ENCODE data around the gene HSPB7.
A peak's percentile ranks its signal among the peaks of the same experiment; 100 is the strongest.
"Not testable (repeated sequence)": the region's sequence is repeated elsewhere in the genome, so short reads cannot be mapped to it uniquely, and the experiment has no call there.

Gene HSPB7

GRCh38 chr1:16017461-16018303 is at the start of gene HSPB7:
Gene HSPB7, minus strand, starts transcription at chr1:16018043. Its CDS starts 80 bp downstream, at chr1:16017963.
- DNase-seq (ENCODE audit: low read depth) = no peak

GRCh38 chr1:16067127-16067768 is 49.4 kb upstream of the HSPB7 start:
- DNase-seq (ENCODE audit: low read depth) = no peak

GRCh38 chr1:16066245-16066644 is 48.4 kb upstream of the HSPB7 start:
- DNase-seq (ENCODE audit: low read depth) = no peak

- no peak for DNase-seq (ENCODE audit: low read depth)
These were observed 47.4 kb upstream of the HSPB7 start for GRCh38 chr1:16065269-16065576.

GRCh38 chr1:16064536-16065268 is 46.9 kb upstream of the HSPB7 start:
- DNase-seq (ENCODE audit: low read depth) = no peak

GRCh38 chr1:16063921-16064320 is 46.1 kb upstream of the HSPB7 start:
- DNase-seq (ENCODE audit: low read depth) = no peak

- no peak for DNase-seq (ENCODE audit: low read depth)
These were observed 45.5 kb upstream of the HSPB7 start for GRCh38 chr1:16063226-16063829.

- DNase-seq (ENCODE audit: low read depth) = not testable (repeated sequence)
These were observed 44.8 kb upstream of the HSPB7 start for GRCh38 chr1:16062687-16063075.

- not testable (repeated sequence) for DNase-seq (ENCODE audit: low read depth)
These were observed 44.3 kb upstream of the HSPB7 start for GRCh38 chr1:16061989-16062686.

- DNase-seq (ENCODE audit: low read depth) = no peak
These were observed 43.4 kb upstream of the HSPB7 start for GRCh38 chr1:16061266-16061665.

GRCh38 chr1:16058394-16059120 is 40.7 kb upstream of the HSPB7 start:
- DNase-seq (ENCODE audit: low read depth) = not testable (repeated sequence)

- DNase-seq (ENCODE audit: low read depth) = not testable (repeated sequence)
These were observed 39.6 kb upstream of the HSPB7 start for GRCh38 chr1:16057314-16057915.

GRCh38 chr1:16056521-16056912 is 38.7 kb upstream of the HSPB7 start:
- DNase-seq (ENCODE audit: low read depth) = not testable (repeated sequence)

- peak; percentile 79 for DNase-seq (ENCODE audit: low read depth)
These were observed 38.0 kb upstream of the HSPB7 start for GRCh38 chr1:16055613-16056520.

GRCh38 chr1:16054598-16055540 is 37.0 kb upstream of the HSPB7 start:
- DNase-seq (ENCODE audit: low read depth) = no peak

- no peak for DNase-seq (ENCODE audit: low read depth)
These were observed 36.1 kb upstream of the HSPB7 start for GRCh38 chr1:16053781-16054502.

- not testable (repeated sequence) for DNase-seq (ENCODE audit: low read depth)
These were observed 34.1 kb upstream of the HSPB7 start for GRCh38 chr1:16051949-16052348.

- no peak for DNase-seq (ENCODE audit: low read depth)
These were observed 33.2 kb upstream of the HSPB7 start for GRCh38 chr1:16051039-16051438.
